ENCODE data around the gene LRRC45. TPM values are rescaled to one million over a fixed set of nuclear protein-coding genes. Genes with fewer than 3 reads are reported as not detected.
"Not testable (repeated sequence)": the region's sequence is repeated elsewhere in the genome, so short reads cannot be mapped to it uniquely, and the experiment has no call there.

Gene LRRC45
- 21.2 and 25.1 TPM in 2 replicates for total RNA-seq (2014; rRNA removed; shearing (Covaris generic))

DNA sequence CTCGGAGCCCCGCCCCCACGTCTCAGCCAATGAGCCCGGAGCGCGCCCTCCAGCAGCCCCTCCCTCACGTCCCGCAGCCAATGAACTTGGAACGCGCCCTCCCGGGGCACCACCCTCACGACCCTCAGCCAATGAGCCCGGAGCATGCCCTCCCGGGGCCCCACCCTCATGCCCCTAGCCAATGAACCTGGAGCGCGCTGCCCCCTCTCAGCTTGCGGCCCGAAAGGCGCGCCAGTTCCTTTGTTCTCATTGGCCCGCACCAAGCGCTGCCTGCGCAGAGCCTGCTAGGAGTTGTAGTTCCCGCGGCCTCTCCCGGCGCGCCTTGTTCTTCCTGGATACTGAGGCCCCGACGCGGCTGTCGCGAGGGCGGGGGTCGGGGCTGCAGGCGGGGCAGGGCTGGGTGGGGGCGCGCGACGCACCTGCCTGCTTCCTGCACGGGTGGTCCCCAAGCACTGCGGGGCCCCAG is at the start of gene LRRC45:
TSS of gene LRRC45 (plus strand) at position 325 of the 466 bp plus-strand sequence. CDS start 339 bp downstream, outside the sequence.
- in situ Hi-C loops (cut with HindIII; ENCODE audit: low sequenced_read_pairs): no loop called here
- peak; percentile 100 for DNase-seq (ENCODE audit: low spot score)

DNA sequence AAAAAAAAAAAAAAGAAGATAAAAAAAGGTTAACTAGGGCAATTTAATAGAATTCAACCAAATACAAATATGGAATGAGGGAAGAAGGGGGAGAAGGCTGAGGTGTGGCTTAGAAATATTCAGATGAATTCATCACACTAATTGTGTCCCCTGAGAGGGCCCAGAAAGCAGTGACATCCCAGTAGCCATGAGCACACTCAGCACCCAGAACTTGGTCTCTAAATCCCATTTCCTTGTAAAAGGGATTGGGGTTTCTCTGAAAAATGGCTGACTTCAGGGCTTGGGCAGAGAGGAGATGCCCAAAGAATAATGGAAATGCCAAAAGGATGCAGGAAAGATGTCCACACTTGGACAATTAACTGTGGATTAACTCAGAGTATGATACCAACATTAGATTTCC is 49.7 kb upstream of the LRRC45 start:
- DNase-seq (ENCODE audit: low spot score): no peak
- in situ Hi-C loops (cut with HindIII; ENCODE audit: low sequenced_read_pairs): no loop called here

DNA sequence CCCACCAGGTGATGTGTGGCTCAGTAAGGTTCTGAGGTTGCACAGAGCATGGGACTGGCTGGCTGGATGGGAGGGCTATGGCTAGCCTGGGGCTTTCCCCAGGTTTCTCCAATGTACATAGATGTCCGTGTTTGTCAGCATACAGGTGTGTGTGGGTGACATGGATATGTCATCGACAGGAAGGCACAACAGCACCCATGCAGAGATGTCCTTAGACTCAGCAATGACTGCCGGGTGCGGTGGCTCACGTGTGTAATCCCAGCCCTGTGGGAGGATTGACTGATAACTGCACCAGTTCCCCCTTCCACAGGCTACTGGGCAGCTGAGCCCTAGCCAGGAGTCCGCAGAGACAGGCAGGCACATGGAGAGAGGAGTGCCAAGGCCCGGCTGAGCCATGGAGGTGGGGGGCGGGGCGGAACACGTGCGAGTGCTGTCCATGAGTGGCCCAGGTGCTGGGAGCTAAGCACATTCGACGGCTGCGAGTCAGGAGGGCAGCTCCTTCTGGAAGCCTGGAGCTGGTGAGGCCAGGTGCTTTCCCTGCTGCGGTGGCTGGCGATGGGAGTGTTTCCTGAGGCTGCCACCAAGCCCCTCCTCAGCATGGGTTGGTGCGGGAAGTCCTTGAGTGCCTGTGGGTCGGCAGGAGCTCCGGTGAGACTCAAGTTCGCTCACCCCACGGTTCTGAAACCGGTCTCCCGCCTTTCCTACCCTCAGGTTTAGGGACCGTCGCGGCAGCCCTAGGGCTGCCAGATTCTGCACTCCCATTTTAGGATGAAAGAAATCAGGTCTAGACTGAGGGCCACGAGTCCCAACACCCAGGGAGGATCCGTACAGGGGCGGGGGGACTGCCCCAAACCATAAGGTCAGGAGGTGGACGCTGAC is 46.5 kb upstream of the LRRC45 start:
- DNase-seq (ENCODE audit: low spot score): peak; percentile 40
- in situ Hi-C loops (cut with HindIII; ENCODE audit: low sequenced_read_pairs): no loop called here

DNA sequence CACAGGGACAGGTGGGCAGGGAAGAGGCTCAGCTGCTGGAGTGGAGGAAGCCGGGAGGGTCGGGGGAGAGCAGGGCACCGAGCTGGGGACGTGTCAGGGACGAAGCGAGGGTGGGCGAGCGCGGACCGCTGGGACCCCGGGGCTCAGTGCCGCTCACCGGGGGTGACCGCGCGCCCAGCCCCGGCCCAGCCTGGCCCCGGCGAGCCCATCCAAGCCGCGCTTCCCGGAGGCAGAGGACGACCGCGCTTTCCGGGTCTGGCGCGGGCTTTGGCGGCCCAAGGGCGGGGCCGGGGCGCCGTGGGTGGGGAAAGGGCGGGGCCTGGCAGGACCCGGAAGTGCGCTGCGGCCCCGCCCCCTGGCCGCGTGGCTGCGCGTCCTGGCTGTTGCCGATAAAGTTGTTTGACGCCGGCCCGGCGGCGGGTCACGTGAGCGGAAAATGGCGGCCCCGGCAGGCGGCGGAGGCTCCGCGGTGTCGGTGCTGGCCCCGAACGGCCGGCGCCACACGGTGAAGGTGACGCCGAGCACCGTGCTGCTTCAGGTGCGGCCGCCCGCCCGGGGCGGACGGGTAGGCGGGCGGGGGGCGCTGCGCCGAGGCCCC is 45.8 kb upstream of the LRRC45 start, which contains the start of gene ASPSCR1:
TSS of gene ASPSCR1 (plus strand) at position 419 of the 598 bp plus-strand sequence. CDS start at position 437, 18 bp downstream.
- in situ Hi-C loops (cut with HindIII; ENCODE audit: low sequenced_read_pairs): no loop called here

DNA sequence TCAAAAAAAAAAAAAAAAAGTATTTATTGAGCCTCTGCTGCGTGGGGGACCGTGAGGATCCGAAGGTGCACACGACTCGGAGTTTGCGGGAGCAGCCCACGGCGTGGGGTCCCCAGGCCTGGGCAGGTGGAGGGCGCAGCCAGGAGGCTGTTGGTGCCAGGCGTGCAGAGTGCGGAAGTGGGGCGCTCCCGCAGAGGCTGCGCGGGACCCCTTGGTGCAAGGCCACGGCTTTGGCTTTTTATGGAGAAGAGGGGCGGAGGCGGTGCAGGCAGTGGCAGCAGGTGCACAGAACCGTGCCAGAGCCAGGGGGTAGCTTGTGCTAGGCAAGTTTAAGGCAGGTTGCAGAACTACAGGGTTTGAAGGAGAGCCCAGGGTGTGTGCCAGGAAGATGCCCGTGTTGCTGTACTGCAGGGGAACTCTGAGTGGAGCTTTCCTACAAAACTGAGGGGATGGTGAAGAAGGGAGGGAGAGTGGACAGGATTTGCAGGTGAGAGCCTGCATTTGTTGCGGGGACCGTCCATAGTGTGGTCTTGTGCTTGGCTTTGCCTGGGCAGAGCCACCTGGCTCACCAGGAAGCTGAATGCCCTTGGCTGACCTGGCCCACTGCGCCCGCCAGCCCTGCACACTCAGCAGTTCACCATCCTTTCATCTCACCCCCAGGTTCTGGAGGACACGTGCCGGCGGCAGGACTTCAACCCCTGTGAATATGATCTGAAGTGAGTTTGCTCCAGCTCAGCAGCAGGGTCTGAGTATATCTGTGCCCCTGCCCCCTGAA is 44.4 kb upstream of the LRRC45 start:
- peak; percentile 41 for DNase-seq (ENCODE audit: low spot score)
- in situ Hi-C loops (cut with HindIII; ENCODE audit: low sequenced_read_pairs): no loop called here

More for the DNA sequence above, 45.8 kb upstream of the LRRC45 start, which contains the start of gene ASPSCR1:
- DNase-seq (ENCODE audit: low spot score): peak; percentile 85

DNA sequence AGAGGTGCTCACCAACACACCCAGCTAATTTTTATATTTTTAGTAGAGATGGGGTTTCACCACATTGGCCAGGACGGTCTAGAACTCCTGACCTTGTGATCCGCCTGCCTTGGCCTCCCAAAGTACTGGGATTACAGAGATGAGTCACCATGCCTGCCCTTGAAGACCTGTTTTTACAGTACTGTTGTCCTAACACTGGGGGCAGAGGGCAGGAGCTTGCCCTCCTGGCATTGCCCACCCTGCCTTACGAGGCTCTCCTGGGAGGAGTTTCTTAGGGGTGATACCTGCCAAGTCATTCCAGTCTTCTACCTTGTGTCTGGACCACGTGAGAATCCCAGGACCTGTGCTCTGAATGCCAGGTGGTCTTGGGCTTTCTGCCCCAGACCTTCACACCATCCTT is 43.0 kb upstream of the LRRC45 start:
- no peak for DNase-seq (ENCODE audit: low spot score)
- in situ Hi-C loops (cut with HindIII; ENCODE audit: low sequenced_read_pairs): no loop called here

DNA sequence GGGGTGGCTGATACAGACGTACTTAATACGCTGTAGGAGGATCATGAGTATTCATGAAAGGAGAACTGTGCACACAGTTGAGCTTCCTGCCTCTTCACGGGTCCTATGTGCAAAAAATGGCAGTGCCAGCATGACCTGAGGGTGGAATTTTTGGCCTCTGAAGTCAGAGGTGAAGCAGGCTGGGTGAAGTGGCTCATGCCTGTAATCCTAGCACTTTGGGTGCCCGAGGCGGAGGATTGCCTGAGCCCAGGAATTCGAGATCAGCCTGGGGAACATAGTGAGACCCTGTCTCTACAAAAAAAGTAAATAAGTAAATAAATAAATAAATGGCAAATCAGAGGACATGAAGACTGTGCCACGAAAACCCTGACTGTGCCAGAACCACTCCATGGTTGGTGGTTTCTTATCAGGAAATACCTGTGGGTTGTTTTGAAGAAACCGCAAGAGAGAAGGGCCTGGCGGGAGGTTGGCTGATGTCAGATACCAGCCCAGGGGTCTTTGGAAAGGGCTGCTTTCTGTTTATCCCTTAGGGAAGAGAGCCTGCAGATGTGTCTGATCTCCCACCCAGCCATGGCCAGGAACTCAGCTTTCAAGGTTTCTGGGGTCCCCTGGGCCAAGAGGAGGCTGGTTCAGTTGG is 42.3 kb upstream of the LRRC45 start:
- no peak for DNase-seq (ENCODE audit: low spot score)
- in situ Hi-C loops (cut with HindIII; ENCODE audit: low sequenced_read_pairs): no loop called here

DNA sequence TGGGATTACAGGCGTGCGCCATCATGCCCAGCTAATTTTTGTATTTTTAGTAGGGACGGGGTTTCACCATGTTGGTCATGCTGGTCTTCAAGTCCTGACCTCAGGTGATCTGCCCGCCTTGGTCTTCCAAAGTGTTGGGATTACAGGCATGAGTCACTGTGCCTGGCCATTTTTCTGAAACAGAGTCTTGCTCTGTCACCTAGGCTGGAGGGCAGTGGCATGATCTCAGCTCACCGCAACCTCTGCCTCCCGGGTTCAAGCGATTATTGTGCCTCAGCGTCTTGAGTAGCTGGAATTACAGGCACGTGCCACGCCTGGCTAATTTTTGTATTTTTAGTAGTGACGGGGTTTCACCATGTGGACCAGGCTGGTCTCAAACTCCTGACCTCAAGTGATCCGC is 41.6 kb upstream of the LRRC45 start:
- in situ Hi-C loops (cut with HindIII; ENCODE audit: low sequenced_read_pairs); DNase-seq (ENCODE audit: low spot score): not testable (repeated sequence)

DNA sequence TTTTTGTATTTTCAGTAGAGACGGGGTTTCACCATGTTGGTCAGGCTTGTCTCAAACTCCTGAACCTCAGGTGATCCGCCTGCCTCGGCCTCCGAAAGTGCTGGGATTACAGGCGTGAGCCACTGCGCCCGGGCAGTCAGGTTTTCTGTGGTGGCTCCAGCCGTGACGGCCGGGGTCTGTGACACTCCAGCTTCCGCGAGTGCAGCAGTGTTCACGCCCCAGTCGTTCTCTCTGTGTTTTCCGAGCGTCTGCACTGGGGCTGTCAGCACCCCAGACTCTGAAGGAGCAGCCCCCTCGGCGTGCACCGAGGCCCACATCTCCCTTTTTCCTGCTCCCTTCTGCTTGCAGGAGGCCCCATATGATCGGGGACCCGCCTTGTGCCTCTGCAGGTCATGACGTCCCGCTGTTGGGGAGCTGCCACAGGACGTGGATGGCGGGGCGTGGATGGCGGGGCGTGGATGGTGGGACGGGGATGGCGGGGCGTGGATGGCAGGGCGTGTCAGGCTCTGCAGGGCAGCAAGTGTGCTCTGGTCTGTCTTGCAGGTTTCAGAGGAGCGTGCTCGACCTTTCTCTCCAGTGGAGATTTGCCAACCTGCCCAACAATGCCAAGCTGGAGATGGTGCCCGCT is 40.0 kb upstream of the LRRC45 start:
- in situ Hi-C loops (cut with HindIII; ENCODE audit: low sequenced_read_pairs): no loop called here
- no peak for DNase-seq (ENCODE audit: low spot score)

DNA sequence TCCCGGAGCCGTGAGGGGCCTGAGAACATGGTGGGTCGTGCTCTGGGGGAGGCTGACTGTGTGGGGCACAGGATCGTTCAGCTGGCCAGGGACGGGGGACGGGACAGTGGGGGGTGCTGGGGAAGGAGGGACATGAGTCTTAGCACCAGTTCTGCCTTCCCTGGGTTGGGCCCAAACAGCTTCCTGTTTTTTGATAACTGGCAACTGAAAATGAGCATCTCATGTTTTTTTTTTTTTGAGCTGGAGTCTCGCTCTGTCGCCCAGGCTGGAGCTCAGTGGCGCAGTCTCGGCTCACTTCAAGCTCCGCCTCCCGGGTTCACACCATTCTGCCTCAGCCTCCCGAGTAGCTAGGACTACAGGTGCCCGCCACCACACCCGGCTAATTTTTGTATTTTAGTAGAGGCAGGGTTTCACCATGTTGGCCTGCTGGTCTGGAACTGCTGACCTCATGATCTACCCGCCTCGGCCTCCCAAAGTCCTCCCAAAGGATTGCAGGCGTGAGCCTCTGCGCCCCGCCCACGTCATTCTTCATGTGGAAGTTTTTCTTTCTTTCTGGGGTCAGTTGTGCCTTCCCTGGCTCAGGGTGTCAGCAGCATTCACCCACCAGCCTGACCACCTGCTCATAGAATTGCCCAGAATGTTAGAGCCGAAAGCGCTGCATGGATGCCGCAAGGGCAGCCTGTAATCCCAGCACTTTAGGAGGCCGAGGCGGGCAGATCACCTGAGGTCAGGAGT is 39.3 kb upstream of the LRRC45 start:
- no peak for DNase-seq (ENCODE audit: low spot score)
- in situ Hi-C loops (cut with HindIII; ENCODE audit: low sequenced_read_pairs): no loop called here

DNA sequence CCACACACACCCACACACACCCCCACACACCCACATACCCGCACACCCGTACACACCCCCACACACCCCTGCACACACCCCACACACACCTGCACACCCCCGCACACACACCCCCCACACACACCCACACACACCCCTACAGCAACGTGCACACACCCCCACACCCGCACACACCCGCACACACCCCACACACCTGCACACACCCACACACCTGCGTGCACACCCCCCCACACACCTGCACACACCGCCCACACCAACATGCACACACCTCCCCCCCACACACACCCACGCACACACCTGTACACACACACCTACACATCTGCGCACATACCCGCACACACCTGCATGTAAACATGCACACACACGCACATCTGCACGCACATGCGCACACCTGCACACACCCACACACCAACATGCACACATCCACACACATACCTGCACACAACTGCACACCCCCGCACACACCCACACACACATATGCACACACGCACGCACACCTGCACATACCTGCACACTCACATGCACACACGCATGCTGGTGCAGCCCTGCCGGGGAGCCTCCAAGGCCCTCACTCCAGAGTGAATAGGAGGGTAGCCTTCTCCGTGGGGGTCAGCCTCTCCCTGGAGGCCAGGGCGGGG is 38.2 kb upstream of the LRRC45 start:
- in situ Hi-C loops (cut with HindIII; ENCODE audit: low sequenced_read_pairs): no loop called here
- DNase-seq (ENCODE audit: low spot score): no peak

DNA sequence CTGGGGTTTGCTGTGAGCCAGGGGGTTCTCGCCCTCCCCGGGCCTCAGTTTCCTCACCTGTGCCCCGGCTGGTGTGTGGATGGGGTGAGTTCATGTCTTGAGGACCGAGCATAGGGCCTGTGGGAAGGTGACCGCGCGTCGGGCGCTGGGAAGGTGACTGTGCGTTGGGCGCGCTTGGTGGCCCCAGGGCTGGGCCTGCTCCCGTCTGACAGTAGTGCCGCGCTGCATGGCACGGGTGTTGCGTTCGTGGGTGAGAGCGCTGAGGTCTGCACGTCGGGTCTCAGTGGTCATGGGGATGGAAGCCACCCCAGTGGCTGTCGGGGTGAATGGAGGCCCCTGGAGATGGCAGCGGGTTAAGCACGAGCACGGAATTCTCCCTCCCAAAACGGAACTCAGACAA is 36.5 kb upstream of the LRRC45 start:
- in situ Hi-C loops (cut with HindIII; ENCODE audit: low sequenced_read_pairs): no loop called here
- no peak for DNase-seq (ENCODE audit: low spot score)

DNA sequence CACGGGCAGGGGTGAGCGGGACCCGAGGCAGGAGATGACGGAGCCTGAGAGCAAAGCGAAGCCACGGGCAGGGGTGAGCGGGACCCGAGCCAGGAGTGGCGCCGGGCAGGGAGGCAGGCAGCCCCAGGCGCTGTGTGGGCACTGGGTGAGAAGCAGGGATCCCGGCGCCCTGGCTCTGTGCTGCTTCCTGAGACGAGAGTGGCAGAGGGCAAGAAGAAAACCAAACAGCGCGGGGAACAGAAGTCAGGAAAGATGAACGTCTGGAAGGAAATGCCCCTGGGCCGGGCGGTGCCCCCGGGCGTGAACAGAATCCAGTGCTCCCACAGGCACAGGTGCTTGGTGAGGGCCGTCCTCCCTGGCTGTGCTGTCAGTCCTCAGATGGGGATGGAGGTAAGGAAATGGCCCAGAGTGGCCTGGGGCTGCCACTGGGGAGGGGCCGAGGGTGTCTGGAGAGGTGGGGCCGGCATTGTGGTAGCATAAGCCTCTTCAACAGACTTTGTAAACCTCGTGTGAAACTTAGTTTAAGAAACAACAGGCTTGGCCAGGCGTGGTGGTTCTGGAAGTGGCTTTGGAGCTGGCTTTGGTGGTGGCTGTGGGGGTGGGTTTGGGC is 35.8 kb upstream of the LRRC45 start:
- DNase-seq (ENCODE audit: low spot score): no peak
- in situ Hi-C loops (cut with HindIII; ENCODE audit: low sequenced_read_pairs): no loop called here

DNA sequence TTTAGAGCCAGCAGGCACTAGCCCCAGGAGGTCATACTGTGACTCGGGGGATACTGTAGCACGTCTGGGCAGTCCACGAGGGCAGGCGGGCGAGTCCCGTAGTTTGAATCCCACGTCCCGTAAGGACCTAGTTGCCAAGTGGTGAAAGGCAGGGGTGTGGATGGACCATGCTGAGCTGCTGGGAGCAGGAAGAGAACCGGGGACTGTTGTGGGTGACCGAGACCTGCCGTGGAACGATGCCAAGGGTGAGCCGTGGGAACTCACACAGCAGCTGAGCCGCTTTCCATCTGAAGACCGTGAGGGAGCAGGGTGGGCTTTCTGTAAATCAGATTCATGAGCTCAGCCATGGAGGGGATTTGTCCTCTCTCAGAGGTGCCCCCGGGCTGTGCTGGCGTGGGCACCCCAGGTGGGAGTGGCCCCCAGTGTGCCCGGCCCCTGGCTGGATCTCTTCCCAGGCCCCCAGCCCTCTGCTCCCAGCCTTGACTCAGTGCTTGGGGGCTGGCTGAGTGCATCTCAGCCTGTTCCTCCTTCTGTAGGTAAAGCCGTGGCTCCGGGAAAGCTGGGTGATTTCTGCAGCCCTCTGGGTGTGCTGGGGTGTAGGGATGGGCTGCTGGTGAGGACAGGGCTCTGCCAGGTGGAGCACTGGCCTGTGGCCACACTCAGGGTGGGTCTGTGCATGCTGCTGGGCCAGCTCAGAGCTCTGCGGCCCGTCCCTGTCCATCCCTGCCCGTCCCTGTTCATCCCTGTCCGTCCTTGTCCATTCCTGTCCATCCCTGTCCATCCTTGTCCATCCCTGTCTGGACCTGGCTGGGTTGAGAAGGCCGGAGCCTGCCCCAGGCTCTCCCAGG is 32.0 kb upstream of the LRRC45 start:
- DNase-seq (ENCODE audit: low spot score): no peak
- in situ Hi-C loops (cut with HindIII; ENCODE audit: low sequenced_read_pairs): no loop called here

DNA sequence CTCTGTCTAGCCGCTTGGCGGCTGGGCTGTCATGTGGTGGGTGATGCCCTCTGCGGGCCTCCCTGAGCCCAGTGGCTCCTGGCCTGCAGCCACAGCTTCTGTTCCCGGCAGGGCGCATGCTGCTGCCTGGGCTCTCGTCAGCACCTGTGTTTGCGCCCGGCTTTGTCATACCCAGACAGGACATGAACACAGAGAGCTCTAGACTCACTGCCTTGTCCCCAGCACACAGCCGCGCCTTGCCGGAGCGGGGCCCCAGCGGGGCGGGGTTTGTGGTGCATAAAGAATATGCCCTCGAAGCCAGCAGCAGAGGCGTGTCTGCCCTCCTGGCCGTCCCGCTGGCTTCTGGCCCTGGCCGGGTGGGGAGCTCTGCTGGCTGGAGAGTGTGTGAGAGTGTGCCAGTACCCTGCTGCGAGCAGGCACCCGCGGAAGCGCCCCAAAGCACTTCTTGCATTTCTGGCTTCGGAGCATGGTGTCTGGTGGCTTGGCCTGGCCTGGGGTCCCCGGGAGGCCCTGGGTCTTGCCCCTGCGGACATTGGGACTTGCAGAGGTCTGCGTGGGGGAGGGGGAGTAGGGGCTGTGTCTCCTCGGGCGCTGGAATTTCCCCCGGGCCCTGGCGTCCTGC is 31.3 kb upstream of the LRRC45 start:
- in situ Hi-C loops (cut with HindIII; ENCODE audit: low sequenced_read_pairs): no loop called here
- DNase-seq (ENCODE audit: low spot score): peak; percentile 76
